Activated CD8-positive, alpha-beta memory T cell treated with anti-CD3 and anti-CD28 coated beads for 1 hour (primary cell): ENCODE data around the gene TMEM202.
"Not testable (repeated sequence)": the region's sequence is repeated elsewhere in the genome, so short reads cannot be mapped to it uniquely, and the experiment has no call there.

ENCODE experiments used
- DNase-seq, 2 donors: peaks; one replicate each; pipeline ENCODE4 v3.0.0-alpha.2; 2020; ENCODE audit warnings: low read depth in 1 of 2; ENCODE audit errors: extremely low read depth in 1 of 2

TMEM202 gene

DNA sequence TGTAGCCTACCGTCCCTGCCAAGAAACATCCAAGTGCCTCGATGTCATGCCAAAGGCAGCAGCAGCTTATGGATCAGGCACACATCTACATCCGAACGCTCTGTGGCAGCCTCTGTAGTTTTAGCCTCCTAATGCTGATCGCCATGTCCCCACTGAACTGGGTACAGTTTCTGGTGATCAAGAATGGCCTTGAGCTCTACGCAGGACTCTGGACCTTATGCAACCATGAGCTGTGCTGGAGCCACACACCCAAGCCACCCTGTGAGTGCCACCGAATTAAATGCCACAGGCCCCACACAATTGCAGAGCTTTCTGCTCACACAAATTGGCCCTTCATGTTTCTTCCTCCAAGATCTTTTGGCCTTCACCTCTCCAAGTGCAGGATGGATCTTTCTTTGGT is 543 bp downstream of the TMEM202 start:
- no peak for DNase-seq

DNA sequence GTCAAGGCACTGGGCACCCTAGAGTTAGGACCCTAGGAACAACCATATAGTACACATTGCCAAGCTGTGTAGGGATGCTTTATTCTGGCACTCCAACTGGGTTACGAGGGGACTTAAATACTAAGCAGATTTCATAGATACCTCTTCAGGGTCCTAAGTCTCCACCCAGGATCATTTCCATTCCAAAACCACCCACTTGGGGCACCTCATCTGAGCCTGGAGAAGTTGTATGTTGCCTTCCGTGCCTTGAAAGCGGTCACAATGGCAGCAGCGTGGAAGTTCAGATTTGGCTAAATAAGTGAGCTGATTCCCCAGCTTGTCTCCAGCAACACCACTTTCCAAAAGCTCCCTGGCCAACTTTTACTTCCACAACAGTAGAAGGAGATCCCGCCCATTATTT is 4.6 kb downstream of the TMEM202 start:
- no peak for DNase-seq

- DNase-seq: no peak
Observed at GRCh38 chr15:72404356-72404755, 6.3 kb downstream of the TMEM202 start.

DNA sequence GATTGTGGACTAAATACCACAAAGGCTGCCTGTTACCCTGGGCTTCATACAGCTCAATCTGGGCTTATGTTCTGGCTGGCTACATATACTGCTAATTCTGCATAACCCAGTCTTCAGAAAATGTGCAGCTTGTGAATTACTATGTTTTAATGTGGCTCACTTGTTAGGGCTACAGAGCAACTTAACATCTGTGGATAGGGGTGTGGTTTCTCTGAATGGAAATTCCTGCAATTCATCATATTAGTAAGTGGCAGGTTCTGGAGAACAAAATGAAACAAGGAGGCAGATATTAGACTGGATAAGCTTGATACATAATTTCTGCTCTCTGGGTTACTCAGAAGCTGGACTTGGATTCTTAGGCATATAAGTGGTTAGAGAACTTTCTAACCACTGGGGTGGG is 6.7 kb downstream of the TMEM202 start:
- DNase-seq: no peak

DNA sequence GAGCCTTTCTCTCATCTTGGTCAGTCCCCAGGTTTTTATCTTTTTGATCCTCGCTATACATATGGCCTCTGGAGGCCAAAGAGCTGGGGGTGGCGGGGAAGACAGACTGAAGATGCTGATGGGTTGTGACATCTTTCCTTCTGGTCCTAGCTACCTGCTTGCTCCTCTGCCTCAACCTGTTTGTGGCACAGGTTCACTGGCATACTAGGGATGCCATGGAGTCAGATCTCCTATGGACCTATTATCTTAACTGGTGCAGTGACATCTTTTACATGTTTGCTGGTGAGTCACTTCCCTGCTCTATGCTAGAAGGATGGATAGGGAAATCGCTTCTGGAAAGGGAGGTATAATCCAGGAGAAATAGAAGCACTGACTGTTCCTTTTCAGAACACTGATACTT is 8.8 kb downstream of the TMEM202 start:
- no peak for DNase-seq

DNA sequence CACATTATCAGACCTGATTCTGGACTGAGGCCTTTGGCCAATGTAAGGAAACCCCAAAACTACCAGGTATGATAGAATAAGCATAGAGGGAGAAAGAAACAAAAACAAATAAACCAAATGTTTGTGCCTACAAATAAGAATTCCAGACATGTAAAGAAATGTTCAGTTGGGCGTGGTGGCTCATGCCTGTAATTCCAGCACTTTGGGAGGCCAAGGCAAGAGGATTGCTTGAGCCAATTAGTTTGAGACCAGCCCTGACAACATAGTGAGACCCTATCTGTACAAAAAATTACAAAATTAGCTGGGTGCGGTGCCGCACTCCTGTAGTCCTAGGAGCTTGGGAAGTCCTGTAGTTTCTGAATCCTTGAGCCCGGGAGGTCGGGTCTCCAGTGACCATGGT is 13.0 kb downstream of the TMEM202 start:
- DNase-seq: no peak

GRCh38 chr15:72411544-72411943 is 13.4 kb downstream of the TMEM202 start:
- DNase-seq: no peak

GRCh38 chr15:72413337-72413736 is 15.2 kb downstream of the TMEM202 start:
- not testable (repeated sequence) for DNase-seq

GRCh38 chr15:72415304-72415703 is 17.2 kb downstream of the TMEM202 start:
- DNase-seq: no peak

- not testable (repeated sequence) for DNase-seq
Observed at GRCh38 chr15:72419768-72420167, 21.7 kb downstream of the TMEM202 start.

DNA sequence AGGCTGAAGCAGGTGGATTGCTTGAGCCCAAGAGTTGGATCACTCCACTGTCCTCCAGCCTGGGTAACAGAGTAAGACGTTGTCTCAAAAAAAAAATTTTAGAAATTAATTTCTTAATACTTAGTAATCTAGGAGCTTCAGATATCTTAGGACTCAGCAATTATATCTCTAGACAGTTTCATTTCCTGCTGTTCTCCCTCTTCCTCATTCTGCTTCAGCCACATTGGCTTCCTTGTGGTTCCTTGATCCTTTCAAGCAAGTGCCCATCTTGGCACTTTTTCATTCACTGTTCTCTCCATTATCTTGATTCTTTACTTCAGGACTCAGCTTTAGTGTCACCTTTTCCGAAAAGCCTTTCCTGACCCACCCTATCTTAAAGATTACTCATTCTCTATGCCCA is 22.5 kb downstream of the TMEM202 start:
- no peak for DNase-seq

GRCh38 chr15:72421484-72421883 is 23.4 kb downstream of the TMEM202 start:
- no peak for DNase-seq

- DNase-seq: no peak
Observed at GRCh38 chr15:72423256-72423655, 25.2 kb downstream of the TMEM202 start.

- DNase-seq: no peak
Observed at GRCh38 chr15:72426753-72427152, 28.6 kb downstream of the TMEM202 start.

GRCh38 chr15:72437650-72438316 is 39.7 kb downstream of the TMEM202 start:
- no peak for DNase-seq

- DNase-seq: not testable (repeated sequence)
Observed at GRCh38 chr15:72442848-72443247, 44.7 kb downstream of the TMEM202 start.

- no peak for DNase-seq
Observed at GRCh38 chr15:72445426-72445825, 47.3 kb downstream of the TMEM202 start.

GRCh38 chr15:72450805-72451204 is 52.7 kb downstream of the TMEM202 start:
- no peak for DNase-seq

- no peak for DNase-seq
Observed at GRCh38 chr15:72451224-72451623, 53.1 kb downstream of the TMEM202 start.

DNA sequence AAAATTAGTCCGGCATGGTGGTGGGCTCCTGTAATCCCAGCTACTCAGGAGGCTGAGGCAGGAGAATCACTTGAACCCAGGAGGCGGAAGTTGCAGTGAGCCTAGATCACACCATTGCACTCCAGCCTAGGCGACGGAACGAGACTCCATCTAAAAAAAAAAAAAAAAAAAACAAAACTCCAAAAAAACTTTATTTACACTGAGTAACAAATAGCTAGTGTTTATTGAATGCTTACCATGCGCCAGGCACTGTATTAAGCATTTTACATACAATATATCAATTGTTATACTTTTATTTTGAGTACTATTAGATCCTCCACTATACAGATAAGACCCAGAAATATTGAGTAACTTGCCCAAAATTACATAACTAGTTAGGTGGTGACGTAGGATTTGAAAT is 58.6 kb downstream of the TMEM202 start:
- DNase-seq: no peak
